Measurements from ENCODE around the gene MYRF. TPM values are rescaled to one million over a fixed set of nuclear protein-coding genes. Genes with fewer than 3 reads are reported as not detected.

MYRF gene
- total and polyA plus RNA-seq, 2 donors (not counting 1 experiment from before 2014, with no cell fraction given): 0.27 to 0.34 TPM

DNA sequence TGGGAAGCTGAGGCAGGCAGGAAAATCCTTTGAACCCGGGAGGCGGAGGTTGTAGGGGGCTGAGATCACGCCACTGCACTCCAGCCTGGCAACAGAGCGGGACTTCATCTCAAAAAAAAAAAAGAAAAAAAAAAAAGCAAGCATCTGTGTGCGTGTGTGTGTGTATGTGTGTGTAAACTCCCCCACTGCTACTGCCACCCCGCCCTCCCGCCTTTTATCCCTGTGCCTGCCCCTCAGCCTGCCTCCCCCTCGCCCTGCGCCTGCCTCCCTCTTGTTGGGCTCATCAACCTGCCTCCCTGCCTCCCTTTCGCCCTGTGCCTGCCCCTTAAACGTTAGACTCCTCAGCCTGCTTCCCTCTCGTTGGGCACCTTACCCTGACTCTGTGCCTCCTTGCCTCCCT, 22.0 kb downstream of the MYRF start:
- intact Hi-C loops (cut with micrococcal nuclease): no loop called here
- POLR2A ChIA-PET: no interaction called here

DNA sequence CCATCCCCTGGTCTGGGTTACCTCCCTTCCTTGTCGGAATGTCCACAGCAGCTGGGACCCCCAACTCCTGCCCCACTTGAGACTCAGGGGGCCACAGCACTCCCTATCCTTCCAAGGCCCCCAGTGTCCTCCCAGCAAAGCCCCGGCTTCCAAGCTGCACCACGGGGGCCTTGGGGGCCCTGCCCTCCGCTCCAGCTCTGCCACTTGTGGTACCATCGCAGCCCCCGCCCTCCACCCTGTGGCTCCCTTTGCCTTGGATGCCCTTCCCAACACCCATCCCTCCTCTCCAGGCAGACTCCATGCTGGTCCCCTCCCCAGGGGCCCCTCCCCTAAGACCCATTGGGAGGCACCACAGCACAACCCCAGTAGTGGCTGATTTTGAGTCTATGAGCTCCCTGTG, 22.7 kb downstream of the MYRF start:
- Histone ChIP-seq H3K4me3 (ENCODE audit: control extremely low read depth in 1 of 5, extremely low read depth in 1 of 5, insufficient read depth in 1 of 5, low read depth in 2 of 5, low read length in 4 of 5) (no peak overlapping the region), H2AFZ (ENCODE audit: insufficient read depth, low read depth, low read length, poor library complexity, severe bottlenecking) (no peak overlapping the region), H4K20me1 (ENCODE audit: control insufficient read depth, insufficient read depth, low read length, poor library complexity, severe bottlenecking) (no peaks in the 10 kb centered on the region), H3K4me2 (replicated peaks; ENCODE audit: low read depth, low read length, poor library complexity, severe bottlenecking) (no peak overlapping the region), H3K79me2 (ENCODE audit: control insufficient read depth, insufficient read depth, low read length) (no peaks in the 10 kb centered on the region), H3K9me3 (ENCODE audit: control extremely low read depth in 1 of 3, control insufficient read depth in 2 of 3, insufficient read depth in 1 of 3, low read length in 2 of 3) (no peaks in the 10 kb centered on the region), H3K27me3 (replicated peaks in 1 of 4; ENCODE audit: control extremely low read depth in 1 of 4, control insufficient read depth in 3 of 4, insufficient read depth in 4 of 4, low read length in 3 of 4) (peaks cover 0 to 8% (median 0%) of the 10 kb centered on the region in 4 experiments), H3K4me1 (ENCODE audit: control insufficient read depth in 2 of 2, insufficient read depth in 2 of 2, low read length in 2 of 2) (peaks cover 13 to 15% of the 10 kb centered on the region in 2 donors), H3K27ac (ENCODE audit: low read length in 2 of 2) (no peak overlapping the region), H3K36me3 (replicated peaks in 1 of 2; ENCODE audit: control extremely low read depth in 1 of 2, control insufficient read depth in 1 of 2, extremely low read depth in 1 of 2, insufficient read depth in 2 of 2, low read length in 1 of 2) (no peaks in the 10 kb centered on the region), H3K9ac (ENCODE audit: low read length) (no peak overlapping the region)
- H3K27me3 Mint-ChIP-seq: peaks cover 12% of the 10 kb centered on the region
- no peak overlapping the region for H3K4me3 Mint-ChIP-seq
- CTCF ChIA-PET: no interaction called here
- H3K9me3 Mint-ChIP-seq (ENCODE audit: insufficient read depth): no peaks in the 10 kb centered on the region
- H3K27ac Mint-ChIP-seq: no peak overlapping the region
- peaks cover 17% of the 10 kb centered on the region for H3K4me1 Mint-ChIP-seq
- POLR2A ChIA-PET: interaction anchor here (0.6 kb wide), 1 partner anchor 10 kb away, joined by 6 read pairs; no protein-coding TSS in a partner anchor
- WGBS (ENCODE audit: insufficient coverage): 97% methylated on average over 6 of the region's 6 CpGs
- ATAC-seq (ENCODE audit: low read depth) (no peak), DNase-seq (no peak)
- intact Hi-C loops (cut with micrococcal nuclease): no loop called here
- no peak for TF ChIP-seq EZH2 (IDR thresholded peaks at IDR 0.05; ENCODE audit: borderline replicate concordance, insufficient read depth, low read depth, low read length, poor library complexity, severe bottlenecking)

More for the DNA sequence above, 22.0 kb downstream of the MYRF start:
- CTCF ChIA-PET: no interaction called here
- Histone ChIP-seq H3K9me3 (ENCODE audit: control extremely low read depth in 1 of 3, control insufficient read depth in 2 of 3, insufficient read depth in 1 of 3, low read length in 2 of 3) (no peaks in the 10 kb centered on the region), H3K4me2 (replicated peaks; ENCODE audit: low read depth, low read length, poor library complexity, severe bottlenecking) (no peak overlapping the region), H2AFZ (ENCODE audit: insufficient read depth, low read depth, low read length, poor library complexity, severe bottlenecking) (no peak overlapping the region), H3K9ac (ENCODE audit: low read length) (no peak overlapping the region), H3K79me2 (ENCODE audit: control insufficient read depth, insufficient read depth, low read length) (no peaks in the 10 kb centered on the region), H3K27me3 (replicated peaks in 1 of 4; ENCODE audit: control extremely low read depth in 1 of 4, control insufficient read depth in 3 of 4, insufficient read depth in 4 of 4, low read length in 3 of 4) (peaks cover 0 to 8% (median 0%) of the 10 kb centered on the region in 4 experiments), H3K4me1 (ENCODE audit: control insufficient read depth in 2 of 2, insufficient read depth in 2 of 2, low read length in 2 of 2) (peaks cover 13 to 15% of the 10 kb centered on the region in 2 donors), H3K4me3 (ENCODE audit: control extremely low read depth in 1 of 5, extremely low read depth in 1 of 5, insufficient read depth in 1 of 5, low read depth in 2 of 5, low read length in 4 of 5) (no peak overlapping the region), H4K20me1 (ENCODE audit: control insufficient read depth, insufficient read depth, low read length, poor library complexity, severe bottlenecking) (no peaks in the 10 kb centered on the region), H3K36me3 (replicated peaks in 1 of 2; ENCODE audit: control extremely low read depth in 1 of 2, control insufficient read depth in 1 of 2, extremely low read depth in 1 of 2, insufficient read depth in 2 of 2, low read length in 1 of 2) (no peaks in the 10 kb centered on the region), H3K27ac (ENCODE audit: low read length in 2 of 2) (no peak overlapping the region)
- no peak overlapping the region for H3K4me3 Mint-ChIP-seq
- DNase-seq: no peak
- H3K27me3 Mint-ChIP-seq: peaks cover 12% of the 10 kb centered on the region
- H3K27ac Mint-ChIP-seq: no peak overlapping the region
- H3K4me1 Mint-ChIP-seq: peaks cover 17% of the 10 kb centered on the region
- 85% methylated on average over 8 of the region's 12 CpGs for WGBS (ENCODE audit: insufficient coverage)
- TF ChIP-seq, protein P1, sequence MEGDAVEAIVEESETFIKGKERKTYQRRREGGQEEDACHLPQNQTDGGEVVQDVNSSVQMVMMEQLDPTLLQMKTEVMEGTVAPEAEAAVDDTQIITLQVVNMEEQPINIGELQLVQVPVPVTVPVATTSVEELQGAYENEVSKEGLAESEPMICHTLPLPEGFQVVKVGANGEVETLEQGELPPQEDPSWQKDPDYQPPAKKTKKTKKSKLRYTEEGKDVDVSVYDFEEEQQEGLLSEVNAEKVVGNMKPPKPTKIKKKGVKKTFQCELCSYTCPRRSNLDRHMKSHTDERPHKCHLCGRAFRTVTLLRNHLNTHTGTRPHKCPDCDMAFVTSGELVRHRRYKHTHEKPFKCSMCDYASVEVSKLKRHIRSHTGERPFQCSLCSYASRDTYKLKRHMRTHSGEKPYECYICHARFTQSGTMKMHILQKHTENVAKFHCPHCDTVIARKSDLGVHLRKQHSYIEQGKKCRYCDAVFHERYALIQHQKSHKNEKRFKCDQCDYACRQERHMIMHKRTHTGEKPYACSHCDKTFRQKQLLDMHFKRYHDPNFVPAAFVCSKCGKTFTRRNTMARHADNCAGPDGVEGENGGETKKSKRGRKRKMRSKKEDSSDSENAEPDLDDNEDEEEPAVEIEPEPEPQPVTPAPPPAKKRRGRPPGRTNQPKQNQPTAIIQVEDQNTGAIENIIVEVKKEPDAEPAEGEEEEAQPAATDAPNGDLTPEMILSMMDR (IDR thresholded peaks at IDR 0.05): no peak
- TF ChIP-seq EZH2 (IDR thresholded peaks at IDR 0.05; ENCODE audit: borderline replicate concordance, insufficient read depth, low read depth, low read length, poor library complexity, severe bottlenecking): no peak
- no peak for ATAC-seq (ENCODE audit: low read depth)
- H3K9me3 Mint-ChIP-seq (ENCODE audit: insufficient read depth): no peaks in the 10 kb centered on the region

All from B cell (primary cell).